Measurements from ENCODE around the gene TMEM185B. TPM values are rescaled to one million over a fixed set of nuclear protein-coding genes. Genes with fewer than 3 reads are reported as not detected.

The TMEM185B gene
- total RNA-seq, 1 donor from 2014 or later: 27.1 TPM

Other genes starting within 250 kb of the TMEM185B start
- 8.2 and 18.4 TPM in 2 replicates for gene EPB41L5, start 210.3 kb downstream of the TMEM185B start, total RNA-seq
- 34.2 and 34.5 TPM in 2 replicates for gene RALB, start 29.5 kb upstream of the TMEM185B start, total RNA-seq
- gene INHBB, start 122.7 kb upstream of the TMEM185B start, total RNA-seq: 0.27 and 0.36 TPM in 2 replicates